CD14-positive monocyte (primary cell): Measurements from ENCODE around the gene SLC25A42. TPM values are rescaled to one million over a fixed set of nuclear protein-coding genes. Genes with fewer than 3 reads are reported as not detected.

ENCODE experiments used
- DNase-seq, 3 donors: peaks; one replicate each; pipeline ENCODE4 v3.0.0-alpha.2; 2011 to 2022
- H2AFZ ChIP-seq: 2 replicates; pipeline ENCODE4 v1.6.0; 2012; ENCODE audit warnings: mild to moderate bottlenecking, low read depth, low read length, inconsistent platforms; ENCODE audit not compliant: insufficient read depth, poor library complexity, severe bottlenecking
- H3K27ac ChIP-seq, 2 donors: 1 replicate in 1 of 2; 2 replicates in 1 of 2; pipeline ENCODE4 v1.5.1; 2012 to 2013; ENCODE audit warnings: low read length in 2 of 2, control low read depth in 1 of 2, inconsistent platforms in 1 of 2, low read depth in 1 of 2, mild to moderate bottlenecking in 1 of 2
- H3K27me3 ChIP-seq, 2 donors: one replicate each; pipeline versions ENCODE4 v1.6.0 to v1.6.1; 2011 to 2013; ENCODE audit warnings: low read length in 2 of 2; ENCODE audit not compliant: control insufficient read depth in 2 of 2, insufficient read depth in 2 of 2
- H3K36me3 ChIP-seq, 2 donors: replicated peaks in 1 of 2; 1 replicate in 1 of 2; 2 replicates in 1 of 2; pipeline versions ENCODE4 v1.5.1 to v1.6.1; 2012 to 2013; ENCODE audit warnings: low read length in 2 of 2, control low read depth in 1 of 2, inconsistent platforms in 1 of 2, mild to moderate bottlenecking in 1 of 2; ENCODE audit not compliant: insufficient read depth in 2 of 2, control insufficient read depth in 1 of 2
- H3K4me1 ChIP-seq, 2 donors: 1 replicate in 1 of 2; 2 replicates in 1 of 2; pipeline versions ENCODE4 v1.5.1 to v1.6.1; 2012 to 2013; ENCODE audit warnings: low read length in 2 of 2, control low read depth in 1 of 2, inconsistent platforms in 1 of 2, mild to moderate bottlenecking in 1 of 2, moderate library complexity in 1 of 2; ENCODE audit not compliant: insufficient read depth in 2 of 2, control insufficient read depth in 1 of 2
- H3K4me2 ChIP-seq: replicated peaks from 2 replicates; pipeline ENCODE3; 2012; ENCODE audit warnings: low read length, moderate library complexity, mild to moderate bottlenecking; ENCODE audit not compliant: poor library complexity, severe bottlenecking; ENCODE audit errors: extremely low read depth
- H3K4me3 ChIP-seq, 3 experiments: fragments of 200-600 bp in 1 of 3; sonication (generic) in 1 of 3; replicated peaks in 1 of 3; 1 replicate in 2 of 3; 2 replicates in 1 of 3; pipeline ENCODE4 v1.5.1; 2011 to 2013; ENCODE audit warnings: low read length in 3 of 3, mild to moderate bottlenecking in 3 of 3, control low read depth in 2 of 3, low read depth in 2 of 3, inconsistent platforms in 1 of 3, moderate library complexity in 1 of 3
- H3K79me2 ChIP-seq: 2 replicates; pipeline ENCODE4 v1.6.0; 2012; ENCODE audit warnings: mild to moderate bottlenecking, control low read depth, inconsistent platforms, low read length, moderate library complexity; ENCODE audit not compliant: insufficient read depth
- H3K9ac ChIP-seq: 2 replicates; pipeline ENCODE4 v1.6.0; 2017; ENCODE audit warnings: low read length, mild to moderate bottlenecking; ENCODE audit not compliant: insufficient read depth, poor library complexity, severe bottlenecking
- H3K9me3 ChIP-seq, 2 donors: replicated peaks in 1 of 2; 1 replicate in 1 of 2; 2 replicates in 1 of 2; pipeline versions ENCODE4 v1.5.1 to v1.6.1; 2012 to 2013; ENCODE audit warnings: low read length in 2 of 2, control low read depth in 1 of 2; ENCODE audit not compliant: control insufficient read depth in 1 of 2, insufficient read depth in 1 of 2
- H4K20me1 ChIP-seq: 2 replicates; pipeline ENCODE4 v1.6.0; 2012; ENCODE audit warnings: mild to moderate bottlenecking, low read length, control low read depth, moderate library complexity; ENCODE audit not compliant: insufficient read depth
- H3K27ac Mint-ChIP-seq, 7 donors: one replicate each; pipeline ENCODE4 v1.8.0; 2020; ENCODE audit warnings: mild to moderate bottlenecking in 7 of 7, mixed read lengths in 7 of 7, moderate library complexity in 6 of 7, inconsistent platforms in 2 of 7
- H3K27me3 Mint-ChIP-seq, 3 donors: one replicate each; pipeline ENCODE4 v1.8.0; 2021 to 2022; ENCODE audit warnings: low read depth in 3 of 3, mild to moderate bottlenecking in 3 of 3, mixed read lengths in 3 of 3, moderate library complexity in 3 of 3, inconsistent platforms in 1 of 3
- H3K36me3 Mint-ChIP-seq, 2 donors: one replicate each; pipeline ENCODE4 v1.8.0; 2020; ENCODE audit warnings: mixed read lengths in 2 of 2, inconsistent platforms in 1 of 2, mild to moderate bottlenecking in 1 of 2
- H3K4me1 Mint-ChIP-seq: one replicate; pipeline ENCODE4 v1.8.0; 2020; ENCODE audit warnings: mild to moderate bottlenecking, mixed read lengths
- H3K4me3 Mint-ChIP-seq, 2 donors: one replicate each; pipeline ENCODE4 v1.8.0; 2020; ENCODE audit warnings: mild to moderate bottlenecking in 2 of 2, mixed read lengths in 2 of 2, moderate library complexity in 1 of 2
- H3K9me3 Mint-ChIP-seq, 7 donors: one replicate each; pipeline ENCODE4 v1.8.0; 2020 to 2022; ENCODE audit warnings: mixed read lengths in 7 of 7, mild to moderate bottlenecking in 6 of 7, moderate library complexity in 6 of 7, inconsistent platforms in 2 of 7
- WGBS: methylation state at CpG from one replicate; pipeline ENCODE4 v1.1.5; 2013; ENCODE audit warnings: missing lambda C conversion rate; ENCODE audit not compliant: insufficient coverage; 5-methylcytosine and 5-hydroxymethylcytosine counted together
- intact Hi-C, 2 donors: fragments of 100-400 bp; cut with micrococcal nuclease; formaldehyde crosslinking; loops; one replicate each; pipeline versions ENCODE4 v1.15.0 to v1.15.1; 2023
- polyA plus RNA-seq, 3 donors: library from polyadenylated mRNA; depleted of rRNA in 1 of 3; unstranded in 2 of 3; stranded (reverse) in 1 of 3; fragments of 300-500 nt in 2 of 3; fragments of >200 nt in 1 of 3; fragmentation: Illumina TruSeq in 2 of 3; gene quantifications; 1 replicate in 2 of 3; 2 replicates in 1 of 3; pipeline ENCODE4 v1.2.3, GENCODE V29; 2012 to 2021
- TF ChIP-seq, protein P1 (sequence below): fragments of 200-600 bp; IDR thresholded peaks from one replicate; pipeline ENCODE4 v1.8.0; 2022; ENCODE audit warnings: antibody characterized with exemption, mild to moderate bottlenecking

Gene SLC25A42
- polyA plus RNA-seq, 3 donors = 0.68 to 3.1 (median 1.1) TPM

DNA sequence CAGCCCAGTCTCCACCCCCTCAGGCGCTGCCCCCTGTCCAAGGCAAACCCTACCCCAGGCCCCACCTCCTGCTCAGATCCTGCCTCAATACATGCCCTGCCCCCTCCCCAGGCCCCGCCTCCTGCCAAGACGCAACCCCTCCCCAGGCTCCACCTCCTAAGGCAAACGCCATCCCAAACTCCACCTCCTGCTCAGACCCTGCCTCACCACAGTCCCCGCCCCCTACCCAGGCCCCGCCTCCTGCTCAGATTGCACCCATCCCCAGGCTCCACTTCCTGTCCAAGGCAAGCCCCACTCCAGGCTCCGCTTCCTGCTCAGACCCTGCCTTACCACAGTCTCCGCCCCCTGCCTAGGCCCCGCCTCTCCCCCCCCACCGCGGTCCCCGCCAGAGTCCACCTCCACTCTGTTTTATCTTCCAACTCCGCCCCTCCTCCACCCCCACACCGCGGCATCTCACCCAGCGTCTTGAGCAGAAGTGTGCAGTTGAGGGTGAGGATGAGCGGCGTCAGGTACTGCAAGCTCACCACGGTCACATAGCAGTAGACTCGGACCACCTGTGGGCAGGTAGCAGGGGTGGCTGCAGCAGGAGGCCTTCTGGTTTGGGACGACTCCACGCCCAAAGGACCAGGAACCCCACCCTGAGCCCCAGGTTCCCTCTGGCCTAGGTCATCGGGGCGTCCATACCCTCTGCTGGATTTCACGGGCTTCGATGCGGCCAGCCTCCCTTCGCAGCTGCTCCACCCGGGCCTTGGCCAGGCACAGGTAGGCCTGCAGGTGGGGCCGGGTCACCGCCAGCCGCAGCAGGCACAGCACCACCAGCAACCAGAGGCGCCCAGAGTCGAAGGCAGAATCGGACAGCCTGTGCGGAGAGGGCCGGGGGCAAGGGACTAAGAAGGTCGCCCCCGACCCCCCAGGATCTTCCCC, 56.8 kb downstream of the SLC25A42 start:
- peaks cover 2 to 11% (median 8%) of the 10 kb centered on the region in 7 donors for H3K9me3 Mint-ChIP-seq
- no peak overlapping the region for H3K4me3 Mint-ChIP-seq
- Histone ChIP-seq H3K4me1 (no peaks in the 10 kb centered on the region), H3K4me3 (no peak overlapping the region), H3K36me3 (peaks cover 0 to 5% of the 10 kb centered on the region in 2 donors), H3K27me3 (no peaks in the 10 kb centered on the region), H3K9ac (no peak overlapping the region), H2AFZ (no peak overlapping the region), H3K4me2 (no peak overlapping the region), H4K20me1 (no peaks in the 10 kb centered on the region), H3K27ac (no peak overlapping the region), H3K9me3 (peaks cover 0 to 3% of the 10 kb centered on the region in 2 donors), H3K79me2 (no peaks in the 10 kb centered on the region)
- no peaks in the 10 kb centered on the region for H3K4me1 Mint-ChIP-seq
- H3K36me3 Mint-ChIP-seq = peaks cover 18 to 27% of the 10 kb centered on the region in 2 donors
- no peak for DNase-seq
- TF ChIP-seq, protein P1, sequence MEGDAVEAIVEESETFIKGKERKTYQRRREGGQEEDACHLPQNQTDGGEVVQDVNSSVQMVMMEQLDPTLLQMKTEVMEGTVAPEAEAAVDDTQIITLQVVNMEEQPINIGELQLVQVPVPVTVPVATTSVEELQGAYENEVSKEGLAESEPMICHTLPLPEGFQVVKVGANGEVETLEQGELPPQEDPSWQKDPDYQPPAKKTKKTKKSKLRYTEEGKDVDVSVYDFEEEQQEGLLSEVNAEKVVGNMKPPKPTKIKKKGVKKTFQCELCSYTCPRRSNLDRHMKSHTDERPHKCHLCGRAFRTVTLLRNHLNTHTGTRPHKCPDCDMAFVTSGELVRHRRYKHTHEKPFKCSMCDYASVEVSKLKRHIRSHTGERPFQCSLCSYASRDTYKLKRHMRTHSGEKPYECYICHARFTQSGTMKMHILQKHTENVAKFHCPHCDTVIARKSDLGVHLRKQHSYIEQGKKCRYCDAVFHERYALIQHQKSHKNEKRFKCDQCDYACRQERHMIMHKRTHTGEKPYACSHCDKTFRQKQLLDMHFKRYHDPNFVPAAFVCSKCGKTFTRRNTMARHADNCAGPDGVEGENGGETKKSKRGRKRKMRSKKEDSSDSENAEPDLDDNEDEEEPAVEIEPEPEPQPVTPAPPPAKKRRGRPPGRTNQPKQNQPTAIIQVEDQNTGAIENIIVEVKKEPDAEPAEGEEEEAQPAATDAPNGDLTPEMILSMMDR = no peak
- H3K27ac Mint-ChIP-seq = no peak overlapping the region
- no peaks in the 10 kb centered on the region for H3K27me3 Mint-ChIP-seq
- intact Hi-C loops = no loop called here
- WGBS = 95% methylated on average over 30 of the region's 39 CpGs

DNA sequence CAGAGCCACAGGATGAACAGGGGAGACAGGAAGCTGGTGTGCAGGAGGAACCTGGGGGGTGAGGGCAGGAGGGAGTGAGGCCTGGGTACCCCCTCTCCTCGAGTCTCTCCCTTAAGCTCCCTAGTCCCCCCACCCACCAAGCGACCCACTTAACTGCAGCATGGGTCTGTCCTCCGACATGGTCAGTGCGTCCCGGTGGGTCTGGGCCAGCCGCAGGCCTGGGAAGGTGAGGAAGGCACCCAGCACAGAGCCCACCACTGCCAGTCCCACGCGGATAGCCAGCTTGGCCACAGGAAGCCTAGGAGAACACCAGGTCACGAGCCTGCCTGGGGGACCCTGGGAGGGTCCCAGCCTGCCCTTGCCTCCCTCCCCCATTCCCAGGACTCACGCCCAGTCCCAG, 57.6 kb downstream of the SLC25A42 start:
- Mint-ChIP-seq H3K4me1 (no peaks in the 10 kb centered on the region), H3K9me3 (peaks cover 2 to 11% (median 8%) of the 10 kb centered on the region in 7 donors), H3K36me3 (peaks cover 18 to 27% of the 10 kb centered on the region in 2 donors), H3K27me3 (no peaks in the 10 kb centered on the region), H3K27ac (no peak overlapping the region), H3K4me3 (no peak overlapping the region)
- Histone ChIP-seq H3K4me2 (no peak overlapping the region), H3K4me3 (no peak overlapping the region), H2AFZ (no peak overlapping the region), H3K36me3 (peaks cover 0 to 5% of the 10 kb centered on the region in 2 donors), H4K20me1 (no peaks in the 10 kb centered on the region), H3K27ac (no peak overlapping the region), H3K79me2 (no peaks in the 10 kb centered on the region), H3K9me3 (peaks cover 0 to 3% of the 10 kb centered on the region in 2 donors), H3K27me3 (no peaks in the 10 kb centered on the region), H3K9ac (no peak overlapping the region), H3K4me1 (no peaks in the 10 kb centered on the region)
- intact Hi-C loops = no loop called here
- TF ChIP-seq, protein P1 = no peak
- DNase-seq = no peak
- WGBS = 98% methylated on average over 6 of the region's 10 CpGs
